OCI-LY7 (cell line): ENCODE results near the gene FCHSD2. TPM values are rescaled to one million over a fixed set of nuclear protein-coding genes. Genes with fewer than 3 reads are reported as not detected.

ENCODE experiments used
- BruUV-seq: library from RNA; stranded (reverse); fragments of 400-500 nt; replicated peaks from 2 replicates; lab custom pipeline; 2021; lab: Mats Ljungman, UMichigan
- CTCF ChIA-PET: fragments of 300-600 bp; sonication (Branson Sonifier 250); formaldehyde crosslinking; loops from one replicate; lab custom pipeline; 2022; ENCODE audit warnings: antibody characterized with exemption; ENCODE audit not compliant: unreplicated experiment; lab: Charles Lee
- POLR2A ChIA-PET: fragments of 300-600 bp; sonication (Branson Sonifier 250); formaldehyde crosslinking; loops from one replicate; lab custom pipeline; 2022; ENCODE audit warnings: antibody characterized with exemption; lab: Charles Lee
- DNase-seq: peaks from one replicate; pipeline ENCODE4 v3.0.0-alpha.2; 2015; ENCODE audit warnings: low spot score
- H2AFZ ChIP-seq: fragments of 200-600 bp; sonication (generic), shearing (Covaris generic); 2 replicates; pipeline ENCODE4 v1.6.1; 2014; ENCODE audit warnings: mild to moderate bottlenecking, antibody characterized with exemption, low read length, moderate library complexity
- H3K27ac ChIP-seq: fragments of 200-600 bp; sonication (generic); 2 replicates; pipeline ENCODE4 v1.5.1; 2014; ENCODE audit warnings: mixed run types, low read depth, mild to moderate bottlenecking, moderate library complexity, low read length, inconsistent platforms; ENCODE audit not compliant: poor library complexity, severe bottlenecking
- H3K36me3 ChIP-seq: fragments of 200-600 bp; sonication (generic); 2 replicates; pipeline ENCODE4 v1.6.1; 2014; ENCODE audit warnings: mild to moderate bottlenecking, antibody characterized with exemption, low read length, moderate library complexity, mixed read lengths; ENCODE audit not compliant: insufficient read depth
- H3K4me1 ChIP-seq: fragments of 200-600 bp; sonication (generic); 2 replicates; pipeline ENCODE4 v1.5.1; 2014; ENCODE audit warnings: mild to moderate bottlenecking, low read length; ENCODE audit not compliant: insufficient read depth, poor library complexity, severe bottlenecking
- H3K4me2 ChIP-seq: fragments of 200-600 bp; sonication (generic); 2 replicates; pipeline ENCODE4 v1.6.1; 2014; ENCODE audit warnings: mild to moderate bottlenecking, low read length
- H3K4me3 ChIP-seq: fragments of 200-600 bp; sonication (generic); 2 replicates; pipeline ENCODE4 v1.5.1; 2014; ENCODE audit warnings: mild to moderate bottlenecking, low read depth, low read length; ENCODE audit not compliant: poor library complexity, severe bottlenecking
- H3K79me2 ChIP-seq: fragments of 200-600 bp; sonication (generic); 2 replicates; pipeline ENCODE4 v1.6.1; 2016; ENCODE audit warnings: low read depth, mild to moderate bottlenecking, low read length, moderate library complexity, mixed read lengths; ENCODE audit not compliant: insufficient read depth
- H3K9me2 ChIP-seq: fragments of 200-600 bp; sonication (generic); 2 replicates; pipeline ENCODE4 v1.6.1; 2016; ENCODE audit warnings: mild to moderate bottlenecking, low read length, mixed read lengths; ENCODE audit not compliant: insufficient read depth
- H3K9me3 ChIP-seq: fragments of 200-600 bp; sonication (generic); 2 replicates; pipeline ENCODE4 v1.6.1; 2014; ENCODE audit warnings: mild to moderate bottlenecking, mixed run types, low read length, mixed read lengths
- H4K20me1 ChIP-seq: fragments of 200-600 bp; sonication (generic); 2 replicates; pipeline ENCODE4 v1.6.1; 2014; ENCODE audit warnings: mild to moderate bottlenecking, antibody characterized with exemption, low read length, moderate library complexity, mixed read lengths; ENCODE audit not compliant: insufficient read depth
- EZH2phosphoT487 ChIP-seq: fragments of 200-600 bp; sonication (generic); IDR thresholded peaks from 2 replicates; pipeline ENCODE4 v1.6.1; 2018; ENCODE audit warnings: low read depth, borderline replicate concordance, mild to moderate bottlenecking, mixed run types, antibody characterized with exemption, low read length, moderate library complexity, mixed read lengths
- intact Hi-C: fragments of 100-400 bp; cut with micrococcal nuclease; formaldehyde crosslinking; loops from one replicate; pipeline ENCODE4 v1.10.0; 2022; ENCODE audit not compliant: unreplicated experiment
- total RNA-seq, 2 experiments: library from RNA; depleted of rRNA in 1 of 2; stranded (reverse); fragments of >200 nt in 1 of 2; shearing (Covaris generic) in 1 of 2; gene quantifications; 2 replicates each; pipeline ENCODE4 v1.2.3, GENCODE V29; 2014 to 2022
- TF ChIP-seq, protein P1 (sequence below): fragments of 200-600 bp; sonication (generic); conservative IDR thresholded peaks from 2 replicates; pipeline ENCODE4 v1.5.1; 2014; ENCODE audit warnings: mild to moderate bottlenecking, antibody characterized with exemption, low read length, moderate library complexity, mixed read lengths

The FCHSD2 gene
- total RNA-seq, 2 experiments from 2014 or later: 39.0 to 147 TPM

DNA sequence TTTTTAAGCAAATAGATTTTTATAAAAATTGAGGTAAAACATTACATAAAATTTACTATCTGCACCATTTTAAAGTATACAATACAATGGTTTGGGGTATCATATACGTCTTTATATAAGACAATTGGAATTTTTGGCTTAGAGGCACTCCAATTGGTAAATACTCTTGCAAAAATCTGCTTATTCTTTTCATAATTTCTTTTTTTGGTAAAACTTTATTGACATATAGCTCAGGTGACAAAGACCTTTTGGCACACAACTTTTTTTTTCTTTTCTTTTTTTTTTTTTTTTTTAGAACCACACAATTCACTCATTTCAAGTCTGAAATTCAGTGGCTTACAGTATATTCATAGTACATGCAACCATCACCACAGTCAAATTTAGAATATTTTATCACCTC, 270.1 kb downstream of the FCHSD2 start:
- Histone ChIP-seq H3K79me2 (no peaks in the 10 kb centered on the region), H2AFZ (no peak overlapping the region), H3K27ac (no peak overlapping the region), H3K4me1 (no peaks in the 10 kb centered on the region), H3K36me3 (peaks cover 99% of the 10 kb centered on the region), H3K4me2 (no peak overlapping the region), H4K20me1 (no peaks in the 10 kb centered on the region), H3K4me3 (no peak overlapping the region), H3K9me2 (no peaks in the 10 kb centered on the region), H3K9me3 (no peaks in the 10 kb centered on the region)
- no peak for TF ChIP-seq EZH2phosphoT487
- TF ChIP-seq, protein P1, sequence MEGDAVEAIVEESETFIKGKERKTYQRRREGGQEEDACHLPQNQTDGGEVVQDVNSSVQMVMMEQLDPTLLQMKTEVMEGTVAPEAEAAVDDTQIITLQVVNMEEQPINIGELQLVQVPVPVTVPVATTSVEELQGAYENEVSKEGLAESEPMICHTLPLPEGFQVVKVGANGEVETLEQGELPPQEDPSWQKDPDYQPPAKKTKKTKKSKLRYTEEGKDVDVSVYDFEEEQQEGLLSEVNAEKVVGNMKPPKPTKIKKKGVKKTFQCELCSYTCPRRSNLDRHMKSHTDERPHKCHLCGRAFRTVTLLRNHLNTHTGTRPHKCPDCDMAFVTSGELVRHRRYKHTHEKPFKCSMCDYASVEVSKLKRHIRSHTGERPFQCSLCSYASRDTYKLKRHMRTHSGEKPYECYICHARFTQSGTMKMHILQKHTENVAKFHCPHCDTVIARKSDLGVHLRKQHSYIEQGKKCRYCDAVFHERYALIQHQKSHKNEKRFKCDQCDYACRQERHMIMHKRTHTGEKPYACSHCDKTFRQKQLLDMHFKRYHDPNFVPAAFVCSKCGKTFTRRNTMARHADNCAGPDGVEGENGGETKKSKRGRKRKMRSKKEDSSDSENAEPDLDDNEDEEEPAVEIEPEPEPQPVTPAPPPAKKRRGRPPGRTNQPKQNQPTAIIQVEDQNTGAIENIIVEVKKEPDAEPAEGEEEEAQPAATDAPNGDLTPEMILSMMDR: no peak
- POLR2A ChIA-PET: no interaction called here
- BruUV-seq: no TSS peak
- intact Hi-C loops: no loop called here
- CTCF ChIA-PET: no interaction called here
- no peak for DNase-seq

DNA sequence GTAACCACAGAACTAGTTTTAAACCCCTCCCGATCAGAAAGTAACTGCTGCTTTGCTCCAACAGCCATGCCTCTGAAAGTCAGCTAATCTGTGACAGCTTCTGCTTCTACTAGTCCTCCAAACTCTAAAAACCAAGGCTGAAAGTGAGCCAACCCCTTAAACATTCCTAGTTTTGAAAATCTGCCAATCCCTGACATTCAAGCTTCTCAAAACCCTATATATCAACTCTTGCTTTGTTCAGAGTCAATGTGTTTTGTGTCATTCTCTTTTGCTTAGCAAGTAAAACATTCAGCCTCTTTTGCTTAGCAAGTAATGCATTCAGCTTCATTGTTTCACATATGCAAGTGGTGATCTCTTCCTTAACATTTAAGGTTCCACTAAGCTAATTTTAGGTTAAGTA, 271.0 kb downstream of the FCHSD2 start:
- DNase-seq: no peak
- no peak overlapping the region for H3K4me3 ChIP-seq
- H3K4me2 ChIP-seq: no peak overlapping the region
- no peaks in the 10 kb centered on the region for H3K79me2 ChIP-seq
- H3K4me1 ChIP-seq: no peaks in the 10 kb centered on the region
- ChIA-PET CTCF (interaction anchor here (0.5 kb wide), 1 partner anchor 29 kb away, joined by 6 read pairs; no protein-coding TSS in a partner anchor), POLR2A (interaction anchor here (0.7 to 1.1 kb wide), 2 partner anchors 12 to 40 kb away, joined by 3 read pairs; no protein-coding TSS in a partner anchor)
- peaks cover 99% of the 10 kb centered on the region for H3K36me3 ChIP-seq
- H4K20me1 ChIP-seq: no peaks in the 10 kb centered on the region
- H2AFZ ChIP-seq: no peak overlapping the region
- TF ChIP-seq, protein P1: no peak
- TF ChIP-seq EZH2phosphoT487: no peak
- no peaks in the 10 kb centered on the region for H3K9me2 ChIP-seq
- H3K9me3 ChIP-seq: no peaks in the 10 kb centered on the region
- no TSS peak for BruUV-seq
- intact Hi-C loops: no loop called here
- no peak overlapping the region for H3K27ac ChIP-seq

- POLR2A ChIA-PET: interaction anchor here (1.0 kb wide), 1 partner anchor 10 kb away, joined by 3 read pairs; no protein-coding TSS in a partner anchor
- CTCF ChIA-PET: no interaction called here
- peaks cover 99% of the 10 kb centered on the region for H3K36me3 ChIP-seq
These were observed 272.3 kb downstream of the FCHSD2 start for GRCh38 chr11:72869831-72870230.

More at GRCh38 chr11:72869831-72870230, 272.3 kb downstream of the FCHSD2 start:
- Histone ChIP-seq H3K9me2 (no peaks in the 10 kb centered on the region), H3K4me2 (no peak overlapping the region), H2AFZ (no peak overlapping the region), H3K27ac (no peak overlapping the region), H3K4me1 (no peaks in the 10 kb centered on the region), H3K4me3 (no peak overlapping the region), H3K79me2 (no peaks in the 10 kb centered on the region), H3K9me3 (no peaks in the 10 kb centered on the region), H4K20me1 (no peaks in the 10 kb centered on the region)
- TF ChIP-seq EZH2phosphoT487: no peak
- TF ChIP-seq, protein P1: no peak
- intact Hi-C loops: no loop called here
- no peak for DNase-seq
- no TSS peak for BruUV-seq
